SIG-M5 treated with dmso at 0.1 percent for 504 hours (cell line): ENCODE results near the gene EVA1A.
A peak's percentile ranks its signal among the peaks of the same experiment; 100 is the strongest.
"Not testable (repeated sequence)": the region's sequence is repeated elsewhere in the genome, so short reads cannot be mapped to it uniquely, and the experiment has no call there.

Experiments used
- DNase-seq: peaks from one replicate; lab custom pipeline; 2025; ENCODE audit not compliant: unreplicated experiment; lab: John Stamatoyannopoulos, UW

The EVA1A gene

DNA sequence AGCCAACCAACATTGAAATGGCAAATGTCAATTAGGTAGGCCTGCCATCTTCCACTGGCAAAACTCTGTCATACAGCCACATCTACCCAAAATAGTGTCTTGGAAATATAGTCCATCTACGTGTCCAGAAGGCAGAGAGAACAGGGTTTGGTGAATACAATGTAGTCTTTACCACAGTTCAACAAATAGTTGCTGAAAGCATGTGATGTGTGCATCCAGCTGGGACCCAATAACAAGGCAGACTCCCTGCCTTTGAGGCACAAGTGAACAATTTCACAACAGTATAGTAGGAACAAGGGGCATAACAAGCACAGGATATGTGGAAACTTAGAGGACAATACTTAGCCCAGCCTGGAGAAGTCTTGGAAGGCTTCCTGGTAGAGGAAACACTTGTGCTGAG is 72.6 kb downstream of the EVA1A start:
- no peak for DNase-seq

GRCh38 chr2:75486735-75487134 is 74.0 kb downstream of the EVA1A start:
- DNase-seq, result not testable (repeated sequence)

GRCh38 chr2:75484840-75485239 is 75.9 kb downstream of the EVA1A start:
- DNase-seq, result no peak

GRCh38 chr2:75483878-75484277 is 76.9 kb downstream of the EVA1A start:
- DNase-seq, result no peak

DNA sequence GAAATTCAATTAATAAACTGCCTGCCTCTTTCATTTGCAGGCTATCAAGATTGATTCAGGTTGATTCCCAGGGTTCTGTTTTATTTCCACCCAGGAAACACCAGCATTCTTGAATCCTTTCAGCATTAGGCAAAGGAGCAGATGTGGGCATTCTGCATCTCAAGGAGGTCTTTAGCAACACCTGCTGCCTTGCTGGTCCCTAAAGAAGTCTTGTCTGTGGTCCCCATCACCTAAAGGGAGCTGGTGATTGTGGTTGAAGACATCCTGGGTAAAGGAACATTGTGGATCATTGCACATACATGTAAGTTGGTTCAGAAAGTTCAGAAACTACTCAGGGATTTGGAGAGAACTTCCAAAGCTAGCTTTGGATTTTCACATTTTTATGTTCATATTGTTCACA is 78.3 kb downstream of the EVA1A start:
- DNase-seq, result no peak

GRCh38 chr2:75480971-75481836 is 79.5 kb downstream of the EVA1A start:
- peak; percentile 25 for DNase-seq

DNA sequence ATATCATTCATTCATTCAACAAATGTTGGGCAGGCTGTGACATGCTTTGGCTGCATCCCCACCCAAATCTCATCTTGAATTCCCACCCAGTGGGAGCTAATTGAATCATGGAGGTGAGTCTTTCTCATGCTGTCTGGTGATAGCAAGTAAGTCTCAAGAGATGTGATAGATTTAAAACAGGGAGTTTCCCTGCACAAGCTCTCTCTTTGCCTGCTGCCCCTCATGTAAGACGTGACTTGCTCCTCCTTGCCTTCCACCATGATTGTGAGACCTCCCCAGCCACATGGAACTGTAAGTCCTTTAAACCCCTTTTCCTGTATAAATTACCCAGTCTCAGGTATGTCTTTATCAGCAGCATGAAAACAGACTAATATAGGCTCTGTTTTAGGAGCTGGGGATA is 83.0 kb downstream of the EVA1A start:
- DNase-seq, result not testable (repeated sequence)

GRCh38 chr2:75476761-75477160 is 84.0 kb downstream of the EVA1A start:
- DNase-seq, result no peak

- no peak for DNase-seq
Observed at GRCh38 chr2:75475976-75476375, 84.8 kb downstream of the EVA1A start.

DNA sequence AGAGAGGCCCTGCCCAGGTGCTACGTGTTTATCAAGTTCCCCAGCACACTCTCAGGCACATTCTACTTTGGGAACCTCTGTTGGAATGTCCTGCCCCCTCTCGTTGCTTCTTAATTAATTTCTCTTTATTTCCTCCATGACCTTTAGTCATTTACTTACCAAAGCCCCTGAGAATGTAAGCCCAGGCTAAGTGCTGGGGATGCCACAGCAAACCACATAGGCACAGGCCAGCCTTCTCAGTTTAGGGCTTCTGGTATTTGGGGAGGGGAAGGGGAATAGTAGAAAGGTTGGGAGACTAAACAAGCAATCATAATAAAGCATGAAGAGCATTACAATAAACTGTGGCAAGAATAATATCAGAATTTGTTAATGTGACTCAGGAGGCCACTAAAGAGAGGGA is 85.7 kb downstream of the EVA1A start:
- no peak for DNase-seq

- DNase-seq, result no peak
Observed at GRCh38 chr2:75474115-75474514, 86.6 kb downstream of the EVA1A start.

DNA sequence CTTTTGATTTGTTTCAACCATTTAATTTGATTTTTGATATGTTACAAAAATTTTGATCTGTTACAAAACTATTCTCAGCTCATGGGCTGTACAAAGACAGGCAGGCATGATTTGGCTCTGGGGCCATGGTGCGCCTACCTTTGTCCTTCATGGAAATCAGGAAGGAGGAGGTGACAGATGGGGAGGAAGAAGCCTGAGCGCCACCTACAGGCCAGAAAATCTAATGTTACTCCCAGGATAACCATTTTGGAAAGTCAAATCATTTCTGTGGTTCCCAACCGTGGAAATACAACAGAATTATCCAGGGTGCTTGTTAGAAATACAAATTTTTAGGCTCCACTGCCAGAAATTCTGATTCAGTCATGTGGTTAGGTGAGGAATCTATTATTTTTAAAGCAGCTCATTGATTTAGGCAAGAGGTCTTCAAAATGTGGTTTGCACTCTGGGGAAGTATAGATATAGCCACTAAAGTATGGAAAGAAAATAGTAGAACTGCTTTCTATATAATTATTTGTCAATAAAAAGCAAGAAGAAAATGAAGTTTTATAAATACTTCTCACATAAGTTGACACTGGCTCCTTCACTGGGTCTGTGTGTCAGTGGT is 93.9 kb downstream of the EVA1A start:
- peak; percentile 37 for DNase-seq

DNA sequence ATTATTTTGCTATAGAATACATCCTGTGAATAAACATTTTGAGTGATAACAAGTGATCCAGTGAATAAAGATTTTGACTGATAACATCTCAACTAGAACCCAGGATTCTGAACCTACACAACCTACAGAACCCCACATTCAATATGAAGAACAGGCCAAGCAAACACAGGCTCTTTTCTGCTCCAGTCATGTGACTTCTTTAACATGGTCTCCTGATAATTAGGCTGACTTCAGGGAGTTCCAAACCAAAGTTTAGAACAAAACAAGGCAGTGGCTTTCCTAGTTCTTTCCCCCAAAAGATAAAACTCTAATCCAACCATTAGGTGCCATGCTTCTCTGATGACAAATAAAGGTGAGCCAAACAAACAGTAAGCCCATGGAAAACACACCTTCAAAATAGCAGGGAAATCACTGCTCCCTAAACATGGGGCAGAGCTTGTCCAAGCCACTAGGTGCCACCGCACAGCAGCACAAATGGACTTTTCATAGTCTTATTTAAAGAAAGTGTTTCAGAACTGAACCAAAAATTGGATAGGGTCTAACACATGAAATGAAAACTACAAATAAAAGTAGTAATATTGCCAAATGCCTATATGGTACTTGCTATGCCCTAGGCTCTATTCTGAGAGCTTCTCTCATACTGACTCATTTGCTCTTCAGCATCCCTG is 95.3 kb downstream of the EVA1A start:
- no peak for DNase-seq

GRCh38 chr2:75464348-75464946 is 96.3 kb downstream of the EVA1A start:
- DNase-seq, result no peak

DNA sequence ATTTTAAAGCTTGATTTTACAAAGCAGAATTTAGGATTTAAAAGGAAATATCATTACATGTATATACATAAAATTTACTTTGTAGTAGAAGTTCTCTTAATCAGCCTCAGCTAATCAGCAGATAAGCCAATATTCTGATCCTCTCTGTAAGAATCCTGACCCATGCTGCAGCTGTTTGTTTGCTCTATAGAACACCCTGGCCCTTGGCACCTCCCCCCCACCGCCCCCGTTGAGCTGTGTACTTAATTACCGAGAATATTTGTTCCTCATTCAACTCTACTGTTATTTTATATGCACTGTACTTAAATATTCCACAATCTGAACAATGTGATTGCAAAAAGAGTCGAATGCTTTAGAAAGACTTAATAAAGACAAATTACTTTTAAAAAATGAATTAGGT is 98.0 kb downstream of the EVA1A start:
- DNase-seq, result no peak

- DNase-seq, result no peak
Observed at GRCh38 chr2:75462206-75462605, 98.5 kb downstream of the EVA1A start.

DNA sequence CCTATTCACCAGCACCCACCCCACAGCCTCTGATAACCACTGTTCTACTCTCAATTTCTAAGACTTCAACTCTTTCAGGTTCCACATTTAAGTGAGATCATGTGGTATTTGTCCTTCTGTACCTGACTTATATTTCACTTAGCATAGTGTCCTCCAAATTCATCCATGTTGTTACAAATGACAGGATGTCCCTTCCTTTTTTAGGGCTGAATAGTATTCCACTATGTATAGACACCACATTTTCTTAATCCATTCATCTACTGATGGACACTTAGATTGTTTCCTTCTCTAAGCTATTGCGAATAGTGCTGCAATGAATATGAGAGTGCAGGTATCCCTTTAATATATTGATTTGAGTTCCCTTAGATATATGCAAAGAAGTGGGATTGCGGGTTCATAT is 100.1 kb downstream of the EVA1A start:
- DNase-seq, result no peak

DNA sequence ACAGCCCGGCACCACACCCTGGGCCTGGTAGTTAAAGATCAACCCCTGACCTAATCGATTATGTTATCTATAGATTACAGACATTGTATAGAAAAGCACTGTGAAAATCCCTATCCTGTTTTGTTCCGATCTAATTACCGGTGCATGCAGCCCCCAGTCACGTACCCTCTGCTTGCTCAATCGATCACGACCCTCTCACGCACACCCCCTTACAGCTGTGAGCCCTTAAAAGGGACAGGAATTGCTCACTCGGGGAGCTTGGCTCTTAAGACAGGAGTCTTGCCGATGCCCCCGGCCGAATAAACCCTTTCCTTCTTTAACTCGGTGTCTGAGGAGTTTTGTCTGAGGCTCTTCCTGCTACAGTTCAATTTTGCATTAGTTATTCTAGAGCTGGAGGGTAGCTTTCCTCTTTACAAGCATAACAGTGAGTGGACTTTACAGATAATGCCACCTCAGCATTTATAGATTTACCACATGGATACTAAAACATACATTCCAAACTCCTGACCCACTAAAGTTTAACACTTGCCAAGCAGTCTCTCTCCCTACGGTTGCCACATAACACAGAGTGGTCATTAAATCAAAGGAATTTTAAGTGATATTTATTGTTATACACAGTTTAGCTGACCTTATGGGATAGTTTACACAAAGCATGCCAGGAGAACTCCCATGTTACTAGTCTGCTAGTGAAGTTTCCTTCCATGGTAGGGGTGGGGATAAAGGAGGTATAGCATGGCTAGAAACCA is 101.0 kb downstream of the EVA1A start:
- DNase-seq, result no peak

DNA sequence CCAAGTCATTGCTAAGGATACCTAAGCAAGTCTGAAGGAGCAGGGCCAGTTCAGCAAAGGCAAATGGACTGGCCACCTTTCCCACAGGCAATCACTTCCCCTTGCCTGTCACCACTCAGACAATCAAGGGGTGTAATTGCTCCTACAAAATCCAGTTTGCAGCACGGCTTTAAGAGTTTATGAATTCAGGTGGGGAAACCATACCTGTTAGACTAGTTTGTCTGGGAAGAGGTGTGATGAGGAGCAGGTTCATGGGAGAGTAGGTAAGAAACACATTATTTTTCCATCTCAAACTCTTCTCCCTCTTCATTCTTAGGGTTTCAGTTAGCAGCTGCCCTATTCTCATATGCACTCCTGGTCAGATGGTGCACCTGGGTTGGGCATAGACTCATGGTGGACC is 102.5 kb downstream of the EVA1A start:
- DNase-seq, result no peak

GRCh38 chr2:75456825-75457224 is 103.9 kb downstream of the EVA1A start:
- DNase-seq, result no peak

DNA sequence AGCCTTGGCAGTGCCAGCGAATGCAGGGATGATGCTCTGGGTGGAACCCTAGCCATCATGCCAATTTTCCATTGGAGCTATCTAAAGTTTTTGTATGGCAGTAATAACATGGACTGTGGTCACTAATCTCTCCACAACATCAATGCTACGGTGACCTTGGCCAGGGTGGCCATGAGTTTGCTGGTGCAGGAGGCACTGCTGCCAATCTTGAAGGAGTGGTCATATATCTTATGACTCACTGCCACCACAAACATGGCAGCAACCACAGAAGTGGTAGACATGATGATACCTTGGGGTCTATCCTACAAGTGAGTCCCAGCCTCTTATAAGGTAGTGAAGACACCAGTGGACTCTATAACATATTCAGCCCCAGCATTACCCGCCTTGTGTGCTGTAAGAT is 104.6 kb downstream of the EVA1A start:
- no peak for DNase-seq
